Ishikawa (cell line): ENCODE data around the gene PIK3C2G.

Source experiments
- CEBPB ChIP-seq: IDR thresholded peaks from 2 replicates; pipeline ENCODE4 v1.6.1; 2012
- CREB1 ChIP-seq: IDR thresholded peaks from 2 replicates; pipeline ENCODE4 v1.6.1; 2012; ENCODE audit warnings: low read depth
- EGR1 ChIP-seq: IDR thresholded peaks from 2 replicates; pipeline ENCODE4 v1.6.1; 2012
- EP300 ChIP-seq: IDR thresholded peaks from 2 replicates; pipeline ENCODE4 v1.6.1; 2012; ENCODE audit warnings: borderline replicate concordance
- FOXM1 ChIP-seq: IDR thresholded peaks from 2 replicates; pipeline ENCODE4 v1.6.1; 2012; ENCODE audit warnings: low read depth, borderline replicate concordance
- RAD21 ChIP-seq: IDR thresholded peaks from 2 replicates; pipeline ENCODE4 v1.6.1; 2012; ENCODE audit warnings: low read depth
- TAF1 ChIP-seq: IDR thresholded peaks from 2 replicates; pipeline ENCODE4 v1.6.1; 2012; ENCODE audit warnings: low read depth, mild to moderate bottlenecking
- TCF12 ChIP-seq: IDR thresholded peaks from 2 replicates; pipeline ENCODE4 v1.6.1; 2012; ENCODE audit warnings: low read depth
- TEAD4 ChIP-seq: IDR thresholded peaks from 2 replicates; pipeline ENCODE4 v1.6.1; 2012
- YY1 ChIP-seq: IDR thresholded peaks from 2 replicates; pipeline ENCODE4 v1.6.1; 2012; ENCODE audit warnings: low read depth
- ZBTB7A ChIP-seq: IDR thresholded peaks from 2 replicates; pipeline ENCODE4 v1.6.1; 2012; ENCODE audit warnings: low read depth
- TF ChIP-seq, protein P1 (sequence below): IDR thresholded peaks from 2 replicates; pipeline ENCODE4 v1.6.1; 2012
- TF ChIP-seq, protein P2 (sequence below): IDR thresholded peaks from 2 replicates; pipeline ENCODE4 v1.6.1; 2012; ENCODE audit warnings: low read depth, mild to moderate bottlenecking
- TF ChIP-seq, protein P3 (sequence below): IDR thresholded peaks from 2 replicates; pipeline ENCODE4 v1.6.1; 2012

DNA sequence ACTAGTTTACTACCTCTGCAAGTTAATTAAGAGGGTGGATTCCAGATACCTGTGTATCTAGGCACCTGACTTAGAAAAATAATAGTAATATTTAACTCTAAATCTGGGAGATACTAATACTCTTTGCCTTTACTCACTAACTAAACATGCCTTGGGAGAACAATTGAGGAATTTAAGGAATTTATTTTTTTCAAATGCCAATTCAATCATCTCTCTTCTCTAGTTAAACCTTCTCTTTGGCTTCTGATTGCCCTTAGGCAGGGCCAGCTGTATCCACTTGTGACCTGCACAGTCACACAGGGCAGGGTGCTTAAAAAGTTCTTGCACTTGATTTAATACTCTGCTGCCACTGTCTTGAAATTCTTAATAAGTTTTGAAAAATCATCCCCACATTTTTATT lies 334.1 kb downstream of the PIK3C2G start:
- TF ChIP-seq, protein P1, sequence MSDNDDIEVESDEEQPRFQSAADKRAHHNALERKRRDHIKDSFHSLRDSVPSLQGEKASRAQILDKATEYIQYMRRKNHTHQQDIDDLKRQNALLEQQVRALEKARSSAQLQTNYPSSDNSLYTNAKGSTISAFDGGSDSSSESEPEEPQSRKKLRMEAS = no peak
- TF ChIP-seq EP300 = no peak
- TF ChIP-seq, protein P2, sequence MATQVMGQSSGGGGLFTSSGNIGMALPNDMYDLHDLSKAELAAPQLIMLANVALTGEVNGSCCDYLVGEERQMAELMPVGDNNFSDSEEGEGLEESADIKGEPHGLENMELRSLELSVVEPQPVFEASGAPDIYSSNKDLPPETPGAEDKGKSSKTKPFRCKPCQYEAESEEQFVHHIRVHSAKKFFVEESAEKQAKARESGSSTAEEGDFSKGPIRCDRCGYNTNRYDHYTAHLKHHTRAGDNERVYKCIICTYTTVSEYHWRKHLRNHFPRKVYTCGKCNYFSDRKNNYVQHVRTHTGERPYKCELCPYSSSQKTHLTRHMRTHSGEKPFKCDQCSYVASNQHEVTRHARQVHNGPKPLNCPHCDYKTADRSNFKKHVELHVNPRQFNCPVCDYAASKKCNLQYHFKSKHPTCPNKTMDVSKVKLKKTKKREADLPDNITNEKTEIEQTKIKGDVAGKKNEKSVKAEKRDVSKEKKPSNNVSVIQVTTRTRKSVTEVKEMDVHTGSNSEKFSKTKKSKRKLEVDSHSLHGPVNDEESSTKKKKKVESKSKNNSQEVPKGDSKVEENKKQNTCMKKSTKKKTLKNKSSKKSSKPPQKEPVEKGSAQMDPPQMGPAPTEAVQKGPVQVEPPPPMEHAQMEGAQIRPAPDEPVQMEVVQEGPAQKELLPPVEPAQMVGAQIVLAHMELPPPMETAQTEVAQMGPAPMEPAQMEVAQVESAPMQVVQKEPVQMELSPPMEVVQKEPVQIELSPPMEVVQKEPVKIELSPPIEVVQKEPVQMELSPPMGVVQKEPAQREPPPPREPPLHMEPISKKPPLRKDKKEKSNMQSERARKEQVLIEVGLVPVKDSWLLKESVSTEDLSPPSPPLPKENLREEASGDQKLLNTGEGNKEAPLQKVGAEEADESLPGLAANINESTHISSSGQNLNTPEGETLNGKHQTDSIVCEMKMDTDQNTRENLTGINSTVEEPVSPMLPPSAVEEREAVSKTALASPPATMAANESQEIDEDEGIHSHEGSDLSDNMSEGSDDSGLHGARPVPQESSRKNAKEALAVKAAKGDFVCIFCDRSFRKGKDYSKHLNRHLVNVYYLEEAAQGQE = no peak
- TF ChIP-seq, protein P3, sequence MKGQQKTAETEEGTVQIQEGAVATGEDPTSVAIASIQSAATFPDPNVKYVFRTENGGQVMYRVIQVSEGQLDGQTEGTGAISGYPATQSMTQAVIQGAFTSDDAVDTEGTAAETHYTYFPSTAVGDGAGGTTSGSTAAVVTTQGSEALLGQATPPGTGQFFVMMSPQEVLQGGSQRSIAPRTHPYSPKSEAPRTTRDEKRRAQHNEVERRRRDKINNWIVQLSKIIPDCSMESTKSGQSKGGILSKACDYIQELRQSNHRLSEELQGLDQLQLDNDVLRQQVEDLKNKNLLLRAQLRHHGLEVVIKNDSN = no peak
- peak; percentile 31; the same call in 1 of the 2 replicates for TF ChIP-seq TEAD4
- no peak for TF ChIP-seq RAD21
- no peak for TF ChIP-seq TAF1
- no peak for TF ChIP-seq CREB1
- TF ChIP-seq EGR1 = no peak
- no peak for TF ChIP-seq ZBTB7A
- TF ChIP-seq YY1 = no peak
- TF ChIP-seq CEBPB = no peak
- TF ChIP-seq TCF12 = no peak
- no peak for TF ChIP-seq FOXM1
